IMR-90 (cell line): Measurements from ENCODE around the gene CDK14. TPM values are rescaled to one million over a fixed set of nuclear protein-coding genes. Genes with fewer than 3 reads are reported as not detected.

Experiments used
- ATAC-seq: fragments of 200-7000 bp; cut with Tn5 transposase; 2 replicates; pipeline ENCODE4 v1.9.1; 2020; ENCODE audit warnings: low read depth, mild to moderate bottlenecking, moderate library complexity
- BruUV-seq: library from RNA; stranded (reverse); fragments of 400-500 nt; replicated peaks from 2 replicates; lab custom pipeline; 2021; lab: Mats Ljungman, UMichigan
- CTCF ChIA-PET: fragments of 300-600 bp; formaldehyde crosslinking; extraction: SDS; loops from one replicate; lab custom pipeline; 2021; ENCODE audit warnings: antibody characterized with exemption; lab: Yijun Ruan, JAX
- POLR2A ChIA-PET: fragments of 300-600 bp; sonication (Branson Sonifier 250); formaldehyde crosslinking; loops from one replicate; lab custom pipeline; 2022; ENCODE audit warnings: antibody characterized with exemption; ENCODE audit not compliant: unreplicated experiment; lab: Charles Lee
- DNase-seq: peaks from one replicate; pipeline ENCODE4 v3.0.0; 2013
- H2AFZ ChIP-seq: replicated peaks from 2 replicates; pipeline ENCODE3; 2013; ENCODE audit warnings: low read length, mild to moderate bottlenecking; ENCODE audit not compliant: poor library complexity
- H2AK5ac ChIP-seq: 2 replicates; pipeline ENCODE4 v1.6.1; 2013; ENCODE audit warnings: low read depth, low read length, inconsistent platforms
- H2AK9ac ChIP-seq: replicated peaks from 2 replicates; pipeline ENCODE3; 2013; ENCODE audit warnings: mild to moderate bottlenecking, low read depth, low read length, moderate library complexity; ENCODE audit not compliant: poor library complexity
- H2BK120ac ChIP-seq: 2 replicates; pipeline ENCODE4 v1.6.1; 2013; ENCODE audit warnings: low read depth, low read length, inconsistent platforms
- H2BK15ac ChIP-seq: 3 replicates; pipeline ENCODE4 v1.6.1; 2013; ENCODE audit warnings: low read depth, low read length, inconsistent platforms
- H2BK20ac ChIP-seq: 2 replicates; pipeline ENCODE4 v1.6.1; 2013; ENCODE audit warnings: low read depth, mild to moderate bottlenecking, inconsistent platforms, low read length, moderate library complexity
- H2BK5ac ChIP-seq: 2 replicates; pipeline ENCODE4 v1.6.1; 2013; ENCODE audit warnings: mild to moderate bottlenecking, low read depth, low read length, inconsistent platforms; ENCODE audit not compliant: poor library complexity, severe bottlenecking
- H3K14ac ChIP-seq: replicated peaks from 2 replicates; pipeline ENCODE4 v1.6.1; 2013; ENCODE audit warnings: low read depth, low read length, inconsistent platforms
- H3K18ac ChIP-seq: 2 replicates; pipeline ENCODE4 v1.6.1; 2013; ENCODE audit warnings: low read depth, low read length, control low read depth
- H3K23ac ChIP-seq: 2 replicates; pipeline ENCODE4 v1.6.1; 2013; ENCODE audit warnings: low read depth, low read length, inconsistent platforms
- H3K27ac ChIP-seq: 2 replicates; pipeline ENCODE4 v1.5.1; 2013; ENCODE audit warnings: mild to moderate bottlenecking, control low read depth, low read length; ENCODE audit not compliant: insufficient read depth
- H3K27me3 ChIP-seq: 2 replicates; pipeline ENCODE4 v1.6.1; 2013; ENCODE audit warnings: low read length; ENCODE audit not compliant: control insufficient read depth, insufficient read depth
- H3K36me3 ChIP-seq: 2 replicates; pipeline ENCODE4 v1.6.1; 2013; ENCODE audit warnings: low read length, mixed read lengths; ENCODE audit not compliant: control insufficient read depth, insufficient read depth
- H3K4ac ChIP-seq: 2 replicates; pipeline ENCODE4 v1.6.1; 2013; ENCODE audit warnings: low read depth, low read length, inconsistent platforms
- H3K4me1 ChIP-seq: 2 replicates; pipeline ENCODE4 v1.6.1; 2013; ENCODE audit warnings: low read length, mixed read lengths; ENCODE audit not compliant: control insufficient read depth, insufficient read depth
- H3K4me2 ChIP-seq: 2 replicates; pipeline ENCODE4 v1.6.1; 2013; ENCODE audit warnings: low read depth, mild to moderate bottlenecking, control low read depth, low read length, moderate library complexity
- H3K4me3 ChIP-seq: 2 replicates; pipeline ENCODE4 v1.5.1; 2013; ENCODE audit warnings: low read depth, mild to moderate bottlenecking, control low read depth, low read length, moderate library complexity; ENCODE audit not compliant: insufficient read depth
- H3K56ac ChIP-seq: 2 replicates; pipeline ENCODE4 v1.6.1; 2013; ENCODE audit warnings: low read length, inconsistent platforms; ENCODE audit not compliant: insufficient read depth; ENCODE audit errors: extremely low read depth
- H3K79me1 ChIP-seq, 2 experiments: 2 replicates each; pipeline ENCODE4 v1.6.1; 2013; ENCODE audit warnings: low read length in 2 of 2, inconsistent platforms in 1 of 2, low read depth in 1 of 2
- H3K9ac ChIP-seq: 2 replicates; pipeline ENCODE4 v1.6.1; 2013; ENCODE audit warnings: low read depth, low read length, control low read depth
- H3K9me1 ChIP-seq: 2 replicates; pipeline ENCODE4 v1.6.1; 2013; ENCODE audit warnings: low read length, inconsistent platforms; ENCODE audit not compliant: insufficient read depth
- H3K9me3 ChIP-seq: 2 replicates; pipeline ENCODE4 v1.6.1; 2013; ENCODE audit warnings: low read length; ENCODE audit not compliant: control insufficient read depth, insufficient read depth
- H4K20me1 ChIP-seq: 2 replicates; pipeline ENCODE4 v1.6.1; 2013; ENCODE audit warnings: low read length, inconsistent platforms; ENCODE audit not compliant: insufficient read depth
- H4K5ac ChIP-seq: 2 replicates; pipeline ENCODE4 v1.6.1; 2013; ENCODE audit warnings: mild to moderate bottlenecking, low read depth, low read length, control low read depth
- H4K8ac ChIP-seq, 2 experiments: 2 replicates each; pipeline ENCODE4 v1.6.1; 2013; ENCODE audit warnings: low read depth in 2 of 2, low read length in 2 of 2, control low read depth in 1 of 2, inconsistent platforms in 1 of 2
- H4K91ac ChIP-seq: 2 replicates; pipeline ENCODE4 v1.6.1; 2013; ENCODE audit warnings: low read depth, low read length, inconsistent platforms; ENCODE audit not compliant: insufficient read depth
- BHLHE40 ChIP-seq: fragments of 150-350 bp; IDR thresholded peaks from 2 replicates; pipeline ENCODE4 v1.6.1; 2016; ENCODE audit warnings: mild to moderate bottlenecking, low read depth, low read length
- CEBPB ChIP-seq: IDR thresholded peaks from 2 replicates; pipeline ENCODE4 v1.6.1; 2012; ENCODE audit warnings: low read depth, low read length, improper control_type of control experiment
- CHD1 ChIP-seq: IDR thresholded peaks from 2 replicates; pipeline ENCODE4 v1.6.1; 2012; ENCODE audit warnings: low read depth, low read length, improper control_type of control experiment
- FOS ChIP-seq: fragments of 150-350 bp; IDR thresholded peaks from 2 replicates; pipeline ENCODE4 v1.6.1; 2016; ENCODE audit warnings: low read depth, low read length
- MAFK ChIP-seq: IDR thresholded peaks from 2 replicates; pipeline ENCODE4 v1.6.1; 2012; ENCODE audit warnings: low read depth, low read length, improper control_type of control experiment
- MAZ ChIP-seq: IDR thresholded peaks from 2 replicates; pipeline ENCODE4 v1.6.1; 2012; ENCODE audit warnings: low read depth, mild to moderate bottlenecking, low read length, improper control_type of control experiment, moderate library complexity, borderline replicate concordance
- MXI1 ChIP-seq: IDR thresholded peaks from 2 replicates; pipeline ENCODE4 v1.6.1; 2012; ENCODE audit warnings: low read depth, mild to moderate bottlenecking, low read length, moderate library complexity, borderline replicate concordance
- NFE2L2 ChIP-seq: fragments of 150-350 bp; IDR thresholded peaks from 2 replicates; pipeline ENCODE4 v1.6.1; 2016; ENCODE audit warnings: low read depth, mild to moderate bottlenecking, low read length
- POLR2A ChIP-seq: IDR thresholded peaks from 2 replicates; pipeline ENCODE4 v1.6.1; 2012; ENCODE audit warnings: mild to moderate bottlenecking, low read depth, low read length
- RAD21 ChIP-seq: IDR thresholded peaks from 2 replicates; pipeline ENCODE4 v1.6.1; 2012; ENCODE audit warnings: low read length, improper control_type of control experiment
- RCOR1 ChIP-seq: IDR thresholded peaks from 2 replicates; pipeline ENCODE4 v1.6.1; 2012; ENCODE audit warnings: mild to moderate bottlenecking, low read length, improper control_type of control experiment; ENCODE audit not compliant: insufficient replicate concordance
- RFX5 ChIP-seq: IDR thresholded peaks from 2 replicates; pipeline ENCODE4 v1.8.0; 2012; ENCODE audit warnings: low read depth, mild to moderate bottlenecking, low read length, moderate library complexity
- SMC3 ChIP-seq: fragments of 150-350 bp; IDR thresholded peaks from 2 replicates; pipeline ENCODE4 v1.6.1; 2016; ENCODE audit warnings: low read depth, mild to moderate bottlenecking, antibody characterized with exemption, low read length, moderate library complexity
- WGBS, 2 experiments: methylation state at CpG; one replicate each; pipeline versions ENCODE4 v1.1.5 to v1.1.7; 2013; ENCODE audit warnings: missing lambda C conversion rate in 2 of 2; ENCODE audit not compliant: insufficient read length in 1 of 2; ENCODE audit errors: extremely low coverage in 2 of 2; 5-methylcytosine and 5-hydroxymethylcytosine counted together
- dilution Hi-C: fragments of 300-500 bp; cut with HindIII; formaldehyde crosslinking; loops from one replicate; pipeline ENCODE4 v1.14.3; 2018; ENCODE audit warnings: low sequenced_read_pairs; ENCODE audit not compliant: unreplicated experiment
- in situ Hi-C: fragments of 300-500 bp; cut with MboI; formaldehyde crosslinking; loops from 3 replicates; pipeline ENCODE4 v1.14.3; 2019; ENCODE audit warnings: low sequenced_read_pairs, inconsistent platforms, mixed read lengths
- intact Hi-C: fragments of 100-400 bp; cut with micrococcal nuclease; formaldehyde crosslinking; loops from 2 replicates; pipeline ENCODE4 v1.10.0; 2022
- polyA plus RNA-seq, 3 experiments: library from polyadenylated mRNA; depleted of rRNA; stranded (reverse); fragments of >200 nt; gene quantifications; 2 replicates each; pipeline ENCODE4 v1.2.3, GENCODE V29; 2012; ENCODE audit warnings: low replicate concordance in 1 of 3
- total RNA-seq: library from RNA; depleted of rRNA; stranded (reverse); fragments of >200 nt; gene quantifications from 2 replicates; pipeline ENCODE4 v1.2.3, GENCODE V29; 2012
- TF ChIP-seq, protein P1 (sequence below): fragments of 150-350 bp; IDR thresholded peaks from 2 replicates; pipeline ENCODE4 v1.6.1; 2016; ENCODE audit warnings: low read depth, mild to moderate bottlenecking, low read length, moderate library complexity, borderline replicate concordance
- TF ChIP-seq, protein P2 (sequence below): fragments of 150-350 bp; IDR thresholded peaks from 2 replicates; pipeline ENCODE4 v1.6.1; 2017; ENCODE audit warnings: mild to moderate bottlenecking, antibody characterized with exemption, low read length, low read depth

CDK14 gene
- total and polyA plus RNA-seq, 2 of the 4 experiments (the other 2 are of a cell fraction): 10.1 to 29.6 TPM

DNA sequence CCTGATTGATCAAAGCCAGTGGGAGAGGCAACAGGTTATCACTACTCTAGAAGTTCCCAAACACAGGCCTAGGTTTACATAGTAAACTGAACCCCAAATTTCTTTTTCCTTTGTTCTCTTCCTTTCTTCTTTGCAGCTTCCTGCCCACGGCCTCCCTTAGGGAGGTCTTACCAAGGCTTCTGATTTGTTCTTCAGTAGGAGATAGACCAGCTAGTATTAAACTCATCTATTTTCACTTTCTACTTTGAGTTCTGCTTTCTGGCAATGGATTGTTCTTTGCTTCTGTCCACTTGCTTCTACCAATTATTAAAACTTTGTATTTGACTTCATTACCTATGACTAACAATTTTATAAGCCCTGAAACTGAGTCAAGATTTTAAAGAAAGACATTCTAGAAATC lies 417.0 kb downstream of the CDK14 start:
- no TSS peak for BruUV-seq
- no peak overlapping the region for H3K4me2 ChIP-seq
- no peak overlapping the region for H3K4ac ChIP-seq
- intact Hi-C loops (no loop called here), in situ Hi-C loops (loop anchor here (25.0 kb wide), 1 partner anchor 451 kb away; no protein-coding TSS in a partner anchor), dilution Hi-C loops (no loop called here)
- H4K91ac ChIP-seq: no peak overlapping the region
- H2BK5ac ChIP-seq: no peak overlapping the region
- no peak overlapping the region for H3K18ac ChIP-seq
- DNase-seq (no peak), ATAC-seq (no peak)
- no peaks in the 10 kb centered on the region for H3K27me3 ChIP-seq
- no peaks in the 10 kb centered on the region for H3K36me3 ChIP-seq
- no peak overlapping the region for H2AK9ac ChIP-seq
- no peak overlapping the region for H2AK5ac ChIP-seq
- H3K9me1 ChIP-seq: no peaks in the 10 kb centered on the region
- H2BK120ac ChIP-seq: no peak overlapping the region
- H2BK20ac ChIP-seq: no peak overlapping the region
- no CpG with 5 or more reads among the region's 1 CpG for WGBS, 2 experiments
- H3K56ac ChIP-seq: no peak overlapping the region
- no peak overlapping the region for H3K9ac ChIP-seq
- H3K4me3 ChIP-seq: no peak overlapping the region
- H3K4me1 ChIP-seq: no peaks in the 10 kb centered on the region
- H2BK15ac ChIP-seq: no peak overlapping the region
- no peak overlapping the region for H2AFZ ChIP-seq
- H4K20me1 ChIP-seq: no peaks in the 10 kb centered on the region
- no peak overlapping the region for H3K23ac ChIP-seq
- no peak overlapping the region for H3K14ac ChIP-seq
- no peaks in the 10 kb centered on the region for H3K79me1 ChIP-seq
- H4K8ac ChIP-seq: no peak overlapping the region
- H4K5ac ChIP-seq: no peak overlapping the region
- ChIA-PET POLR2A (no interaction called here), CTCF (no interaction called here)
- TF ChIP-seq RCOR1 (no peak), SMC3 (no peak), RAD21 (no peak), NFE2L2 (no peak), FOS (no peak), POLR2A (no peak), CHD1 (no peak), RFX5 (no peak), MAZ (no peak), MAFK (no peak), BHLHE40 (no peak), CEBPB (no peak), MXI1 (no peak)
- TF ChIP-seq, protein P1, sequence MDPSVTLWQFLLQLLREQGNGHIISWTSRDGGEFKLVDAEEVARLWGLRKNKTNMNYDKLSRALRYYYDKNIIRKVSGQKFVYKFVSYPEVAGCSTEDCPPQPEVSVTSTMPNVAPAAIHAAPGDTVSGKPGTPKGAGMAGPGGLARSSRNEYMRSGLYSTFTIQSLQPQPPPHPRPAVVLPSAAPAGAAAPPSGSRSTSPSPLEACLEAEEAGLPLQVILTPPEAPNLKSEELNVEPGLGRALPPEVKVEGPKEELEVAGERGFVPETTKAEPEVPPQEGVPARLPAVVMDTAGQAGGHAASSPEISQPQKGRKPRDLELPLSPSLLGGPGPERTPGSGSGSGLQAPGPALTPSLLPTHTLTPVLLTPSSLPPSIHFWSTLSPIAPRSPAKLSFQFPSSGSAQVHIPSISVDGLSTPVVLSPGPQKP: no peak
- TF ChIP-seq, protein P2, sequence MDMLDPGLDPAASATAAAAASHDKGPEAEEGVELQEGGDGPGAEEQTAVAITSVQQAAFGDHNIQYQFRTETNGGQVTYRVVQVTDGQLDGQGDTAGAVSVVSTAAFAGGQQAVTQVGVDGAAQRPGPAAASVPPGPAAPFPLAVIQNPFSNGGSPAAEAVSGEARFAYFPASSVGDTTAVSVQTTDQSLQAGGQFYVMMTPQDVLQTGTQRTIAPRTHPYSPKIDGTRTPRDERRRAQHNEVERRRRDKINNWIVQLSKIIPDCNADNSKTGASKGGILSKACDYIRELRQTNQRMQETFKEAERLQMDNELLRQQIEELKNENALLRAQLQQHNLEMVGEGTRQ: no peak
- H3K27ac ChIP-seq: no peak overlapping the region
- H3K9me3 ChIP-seq: no peaks in the 10 kb centered on the region
